Peyer's patch (tissue), 4 donors: ENCODE data around the gene MACC1. TPM values are rescaled to one million over a fixed set of nuclear protein-coding genes. Genes with fewer than 3 reads are reported as not detected.

Experiments used
- DNase-seq, 3 donors: peaks; one replicate each; pipeline ENCODE4 v3.0.0-alpha.2; 2017 to 2019
- H3K27ac ChIP-seq, 4 donors: fragments of 200-600 bp; sonication (generic); one replicate each; pipeline ENCODE4 v1.5.1; 2016 to 2019
- H3K27me3 ChIP-seq, 2 donors: fragments of 200-600 bp; sonication (generic); one replicate each; pipeline ENCODE4 v1.5.1; 2019
- H3K36me3 ChIP-seq, 3 donors: fragments of 200-600 bp; sonication (generic); one replicate each; pipeline ENCODE4 v1.5.1; 2016 to 2019
- H3K4me1 ChIP-seq, 4 donors: fragments of 200-600 bp; sonication (generic); one replicate each; pipeline ENCODE4 v1.5.1; 2016 to 2019
- H3K4me3 ChIP-seq, 4 donors: fragments of 200-600 bp; sonication (generic); 1 replicate in 3 of 4; 2 replicates in 1 of 4; pipeline ENCODE4 v1.5.1; 2016 to 2019; ENCODE audit warnings: mild to moderate bottlenecking in 1 of 4
- H3K9me3 ChIP-seq, 4 donors: fragments of 200-600 bp; sonication (generic); one replicate each; pipeline ENCODE4 v1.5.1; 2016 to 2019; ENCODE audit warnings: mild to moderate bottlenecking in 1 of 4
- POLR2A ChIP-seq, 2 donors: fragments of 450-650 bp; IDR thresholded peaks; one replicate each; pipeline ENCODE4 v1.5.1; 2017; ENCODE audit warnings: antibody characterized with exemption in 2 of 2, mild to moderate bottlenecking in 2 of 2, moderate library complexity in 2 of 2
- total RNA-seq, 4 donors: library from RNA; depleted of rRNA; stranded (reverse); fragments of >200 nt; gene quantifications; one replicate each; pipeline ENCODE4 v1.1.0, GENCODE V29; 2016
- TF ChIP-seq, protein P1 (sequence below), 6 experiments: fragments of 450-650 bp in 4 of 6; fragments of 200-600 bp in 2 of 6; sonication (generic) in 1 of 6; IDR thresholded peaks; one replicate each; pipeline ENCODE4 v1.5.1; 2017 to 2019; ENCODE audit warnings: antibody characterized with exemption in 6 of 6, mild to moderate bottlenecking in 3 of 6, moderate library complexity in 1 of 6

MACC1 gene
- total RNA-seq, 4 donors from 2014 or later, result 25.6 to 79.4 (median 71.1) TPM

DNA sequence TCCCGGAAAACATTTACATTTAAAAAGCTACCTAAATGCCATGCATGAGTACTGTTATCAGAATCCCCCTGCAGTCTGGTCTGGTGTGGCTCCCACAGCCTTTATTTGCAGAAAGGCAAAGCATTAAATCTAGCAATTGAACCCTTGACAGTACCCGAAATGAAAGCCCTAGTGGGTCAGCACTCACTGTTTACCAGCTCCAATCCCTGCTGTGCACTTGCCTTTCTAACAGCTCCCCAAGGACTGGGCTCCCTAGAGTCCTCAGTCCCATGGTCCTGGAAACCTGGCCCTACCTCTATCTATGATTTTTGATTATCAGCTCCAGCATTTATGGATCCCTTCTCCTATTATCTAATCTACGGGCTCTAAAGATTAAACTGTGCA, 1.9 kb upstream of the MACC1 start:
- Histone ChIP-seq H3K4me1 (peaks cover 0 to 20% (median 4%) of the 10 kb centered on the region in 4 donors), H3K4me3 (peak overlapping the region in 2 of 4 donors; percentile 34 to 48), H3K36me3 (no peaks in the 10 kb centered on the region), H3K27me3 (no peaks in the 10 kb centered on the region), H3K9me3 (no peaks in the 10 kb centered on the region), H3K27ac (peak overlapping the region; percentile 77 to 92 (median 88))
- TF ChIP-seq, protein P1, sequence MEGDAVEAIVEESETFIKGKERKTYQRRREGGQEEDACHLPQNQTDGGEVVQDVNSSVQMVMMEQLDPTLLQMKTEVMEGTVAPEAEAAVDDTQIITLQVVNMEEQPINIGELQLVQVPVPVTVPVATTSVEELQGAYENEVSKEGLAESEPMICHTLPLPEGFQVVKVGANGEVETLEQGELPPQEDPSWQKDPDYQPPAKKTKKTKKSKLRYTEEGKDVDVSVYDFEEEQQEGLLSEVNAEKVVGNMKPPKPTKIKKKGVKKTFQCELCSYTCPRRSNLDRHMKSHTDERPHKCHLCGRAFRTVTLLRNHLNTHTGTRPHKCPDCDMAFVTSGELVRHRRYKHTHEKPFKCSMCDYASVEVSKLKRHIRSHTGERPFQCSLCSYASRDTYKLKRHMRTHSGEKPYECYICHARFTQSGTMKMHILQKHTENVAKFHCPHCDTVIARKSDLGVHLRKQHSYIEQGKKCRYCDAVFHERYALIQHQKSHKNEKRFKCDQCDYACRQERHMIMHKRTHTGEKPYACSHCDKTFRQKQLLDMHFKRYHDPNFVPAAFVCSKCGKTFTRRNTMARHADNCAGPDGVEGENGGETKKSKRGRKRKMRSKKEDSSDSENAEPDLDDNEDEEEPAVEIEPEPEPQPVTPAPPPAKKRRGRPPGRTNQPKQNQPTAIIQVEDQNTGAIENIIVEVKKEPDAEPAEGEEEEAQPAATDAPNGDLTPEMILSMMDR (IDR thresholded peaks at IDR 0.05), result no peak
- peak in 1 of 2 donors; percentile 40 for TF ChIP-seq POLR2A (IDR thresholded peaks at IDR 0.05)
- peak in 2 of 3 donors; percentile 51 to 61 for DNase-seq

DNA sequence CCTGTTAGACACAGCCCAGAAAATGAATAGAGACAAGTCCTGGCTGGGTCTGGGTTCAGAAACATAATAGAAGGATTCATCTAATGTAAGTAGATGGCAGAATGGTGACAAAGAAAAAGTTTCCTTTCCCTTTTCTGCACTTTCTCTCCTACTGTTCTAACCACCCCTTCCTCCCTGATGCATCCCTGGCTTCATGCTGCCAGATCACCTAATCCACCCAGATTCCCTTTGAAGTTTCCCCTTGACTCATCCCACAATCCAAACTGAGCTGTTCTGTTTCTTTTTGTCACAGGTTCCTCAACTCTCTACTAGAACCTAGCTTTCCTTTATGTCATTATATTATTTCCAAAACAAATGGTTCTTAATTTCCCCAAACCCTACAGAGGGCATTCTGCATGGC, 1.1 kb upstream of the MACC1 start:
- no peak for DNase-seq
- peaks cover 0 to 20% (median 4%) of the 10 kb centered on the region in 4 donors for H3K4me1 ChIP-seq
- H3K9me3 ChIP-seq, result no peaks in the 10 kb centered on the region
- H3K36me3 ChIP-seq, result no peaks in the 10 kb centered on the region
- no peaks in the 10 kb centered on the region for H3K27me3 ChIP-seq
- peak overlapping the region in 2 of 4 donors; percentile 34 to 48 for H3K4me3 ChIP-seq
- H3K27ac ChIP-seq, result peak overlapping the region in 3 of 4 donors; percentile 87 to 92 (median 88)
- TF ChIP-seq, protein P1 (IDR thresholded peaks at IDR 0.05), result no peak
- TF ChIP-seq POLR2A (IDR thresholded peaks at IDR 0.05), result no peak

DNA sequence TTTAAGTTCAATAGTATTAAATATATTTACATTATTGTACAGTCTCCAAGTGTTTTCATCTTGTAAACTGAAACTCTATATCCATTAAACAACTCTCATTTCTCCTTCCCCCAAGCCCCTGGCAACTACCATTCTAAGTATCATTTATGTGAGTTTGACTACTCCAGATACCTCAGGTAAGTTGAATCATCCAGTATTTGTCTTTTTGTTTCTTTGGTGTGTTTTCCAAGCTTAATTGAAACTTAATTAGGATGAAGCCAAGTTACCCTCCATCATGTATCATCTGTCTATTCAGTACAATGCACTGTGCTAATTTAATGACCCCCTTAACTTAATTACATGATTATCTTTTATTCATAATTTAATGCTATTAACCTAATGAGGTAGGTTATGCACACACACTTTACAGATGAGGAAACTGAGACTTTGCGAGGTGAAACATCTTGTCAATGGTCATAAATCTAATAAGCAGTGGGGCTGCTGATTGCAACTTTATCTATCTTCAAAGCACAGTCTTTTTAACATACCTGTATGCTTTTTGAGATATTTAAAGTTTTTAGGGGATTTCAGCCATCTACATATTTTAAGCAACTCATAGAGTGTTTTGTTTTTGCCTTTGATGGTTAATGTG, 663 bp downstream of the MACC1 start:
- Histone ChIP-seq H3K4me1 (peaks cover 0 to 20% (median 4%) of the 10 kb centered on the region in 4 donors), H3K4me3 (peak overlapping the region; percentile 12 to 49 (median 30)), H3K27ac (peak overlapping the region in 3 of 4 donors; percentile 87 to 92 (median 88)), H3K9me3 (no peaks in the 10 kb centered on the region), H3K36me3 (no peaks in the 10 kb centered on the region), H3K27me3 (no peaks in the 10 kb centered on the region)
- DNase-seq, result no peak
- TF ChIP-seq POLR2A (IDR thresholded peaks at IDR 0.05), result no peak
- TF ChIP-seq, protein P1 (IDR thresholded peaks at IDR 0.05), result no peak

DNA sequence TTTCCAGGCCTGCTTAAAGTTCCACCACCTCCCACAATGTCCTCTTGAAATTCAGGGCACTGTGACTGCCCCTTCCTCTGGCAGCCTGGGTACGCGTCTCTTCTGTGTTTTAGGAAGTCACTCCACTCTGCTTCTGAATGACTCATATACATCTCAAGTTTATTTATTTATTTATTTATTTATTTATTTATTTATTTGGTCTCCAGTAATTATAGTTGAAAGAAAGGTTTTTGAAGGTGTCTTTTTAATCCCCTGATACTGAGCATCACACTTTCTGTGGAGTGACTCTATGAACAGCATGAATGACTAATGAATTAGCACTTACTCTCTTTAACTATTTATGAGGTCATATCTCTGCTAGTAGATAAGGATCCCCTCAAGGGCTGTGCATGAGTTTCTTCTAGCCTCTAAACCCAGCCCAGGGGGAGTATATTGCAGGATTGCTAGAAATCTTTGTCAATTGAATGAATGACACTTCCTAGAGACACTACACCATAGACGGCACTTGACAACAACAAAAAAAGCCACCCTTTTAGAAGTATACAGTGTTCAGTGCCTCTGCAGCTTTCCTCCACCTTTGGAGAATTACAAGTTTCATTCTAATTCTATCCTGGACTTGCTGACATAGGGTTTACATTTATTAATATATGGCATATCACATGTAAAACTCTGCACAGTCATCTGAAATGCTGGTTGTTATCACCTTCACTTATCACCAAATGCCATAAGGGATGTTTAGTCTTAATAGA, 2.1 kb downstream of the MACC1 start:
- DNase-seq, result no peak

DNA sequence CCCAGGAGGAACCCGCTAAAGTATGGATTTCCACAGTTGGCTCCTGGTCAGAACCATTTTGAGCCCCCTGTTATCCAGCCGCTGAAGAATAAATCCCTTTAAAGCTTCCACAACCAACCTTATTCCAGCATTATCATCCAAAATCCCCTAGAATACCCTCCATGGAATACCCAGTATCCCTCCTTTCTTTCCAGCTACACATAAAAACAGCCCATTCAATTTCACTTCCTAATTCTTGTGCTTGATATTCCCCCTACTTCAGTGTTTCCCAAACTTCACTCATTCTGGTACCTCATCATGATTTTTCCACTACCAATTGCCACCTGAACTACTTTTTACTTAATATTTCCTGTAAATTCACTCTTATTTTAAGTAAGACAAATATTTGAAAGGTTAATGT, 3.1 kb downstream of the MACC1 start:
- TF ChIP-seq, protein P1 (IDR thresholded peaks at IDR 0.05), result no peak
- TF ChIP-seq POLR2A (IDR thresholded peaks at IDR 0.05), result no peak
- DNase-seq, result no peak
- Histone ChIP-seq H3K27ac (no peak overlapping the region), H3K36me3 (no peaks in the 10 kb centered on the region), H3K9me3 (peaks cover 0 to 1% (median 0%) of the 10 kb centered on the region in 4 donors), H3K27me3 (no peaks in the 10 kb centered on the region), H3K4me1 (peaks cover 0 to 3% (median 0%) of the 10 kb centered on the region in 4 donors), H3K4me3 (peak overlapping the region in 1 of 4 donors; percentile 49)

More for the DNA sequence above, 2.1 kb downstream of the MACC1 start:
- Histone ChIP-seq H3K36me3 (no peaks in the 10 kb centered on the region), H3K27me3 (no peaks in the 10 kb centered on the region), H3K4me3 (peak overlapping the region in 2 of 4 donors; percentile 48 to 49), H3K9me3 (no peaks in the 10 kb centered on the region), H3K4me1 (peaks cover 0 to 9% (median 0%) of the 10 kb centered on the region in 4 donors), H3K27ac (peak overlapping the region in 3 of 4 donors; percentile 2 to 88 (median 81))
- TF ChIP-seq, protein P1 (IDR thresholded peaks at IDR 0.05), result no peak
- no peak for TF ChIP-seq POLR2A (IDR thresholded peaks at IDR 0.05)
